GM10847 (cell line): ENCODE data around the gene STARD9.

Source experiments
- POLR2A ChIP-seq: IDR thresholded peaks from 2 replicates; pipeline ENCODE4 v1.6.1; 2011; ENCODE audit not compliant: insufficient read length; ENCODE audit errors: extremely low read depth

The STARD9 gene

GRCh38 chr15:42667855-42668254 is 92.4 kb downstream of the STARD9 start:
- no peak for TF ChIP-seq POLR2A

DNA sequence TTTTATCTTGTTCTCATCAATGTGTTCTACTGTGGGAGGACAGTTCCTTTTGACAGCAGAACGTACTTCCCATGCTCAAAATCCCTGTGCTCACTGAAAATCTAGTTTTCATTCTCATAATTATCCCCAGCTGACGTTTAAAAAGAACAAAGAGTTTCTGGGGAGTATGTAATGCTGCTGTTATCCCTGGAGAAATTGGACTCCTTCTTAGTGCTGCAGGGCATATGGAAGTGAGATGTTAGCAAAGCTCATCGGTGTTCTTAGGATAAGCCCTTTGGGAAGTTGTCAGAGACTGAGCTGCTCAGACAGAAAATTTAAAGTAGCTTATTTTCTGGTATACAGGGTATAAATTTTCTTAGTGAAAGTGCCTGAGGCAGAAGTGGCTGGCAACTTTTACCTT is 95.0 kb downstream of the STARD9 start:
- TF ChIP-seq POLR2A, result no peak

- TF ChIP-seq POLR2A, result no peak
Measured at GRCh38 chr15:42672444-42672843, 97.0 kb downstream of the STARD9 start.

GRCh38 chr15:42674472-42674871 is 99.1 kb downstream of the STARD9 start:
- TF ChIP-seq POLR2A, result no peak

DNA sequence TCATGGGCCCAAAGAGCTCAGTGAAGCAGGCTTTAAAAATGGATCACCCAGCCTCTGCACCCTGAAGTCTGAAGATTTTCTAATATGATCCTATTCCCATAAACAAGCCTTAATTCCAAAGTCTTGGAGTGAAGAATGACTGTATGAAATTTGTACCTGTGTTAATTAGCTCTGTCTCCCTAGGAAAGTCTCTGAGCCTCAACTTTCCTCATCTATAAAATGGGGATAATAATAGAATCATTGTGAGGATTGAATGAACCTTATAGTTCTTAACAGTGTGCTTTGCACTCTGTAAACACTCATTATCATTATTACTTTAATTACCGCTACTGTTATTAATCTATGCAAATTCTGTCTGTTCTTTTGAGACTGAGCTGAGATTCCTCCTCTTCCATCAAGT is 99.6 kb downstream of the STARD9 start:
- TF ChIP-seq POLR2A, result no peak

- no peak for TF ChIP-seq POLR2A
Measured at GRCh38 chr15:42679285-42680141, 104.1 kb downstream of the STARD9 start.

- no peak for TF ChIP-seq POLR2A
Measured at GRCh38 chr15:42681119-42681518, 105.7 kb downstream of the STARD9 start.

- TF ChIP-seq POLR2A, result no peak
Measured at GRCh38 chr15:42686281-42686680, 110.9 kb downstream of the STARD9 start.

DNA sequence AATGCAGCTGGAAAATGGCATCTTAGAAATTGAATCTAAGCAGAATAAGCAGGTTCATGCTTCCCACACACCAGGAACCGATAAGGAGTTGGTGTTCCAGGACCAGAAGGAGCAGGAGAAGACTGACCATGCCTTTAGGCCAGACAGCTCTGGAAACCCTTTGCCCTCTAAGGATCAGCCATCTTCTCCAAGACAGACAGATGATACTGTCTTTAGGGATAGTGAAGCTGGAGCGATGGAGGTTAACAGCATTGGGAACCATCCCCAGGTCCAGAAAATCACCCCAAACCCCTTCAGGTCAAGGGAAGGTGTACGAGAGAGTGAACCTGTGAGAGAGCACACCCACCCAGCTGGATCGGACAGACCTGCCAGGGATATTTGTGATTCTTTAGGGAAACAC is 112.3 kb downstream of the STARD9 start:
- no peak for TF ChIP-seq POLR2A

DNA sequence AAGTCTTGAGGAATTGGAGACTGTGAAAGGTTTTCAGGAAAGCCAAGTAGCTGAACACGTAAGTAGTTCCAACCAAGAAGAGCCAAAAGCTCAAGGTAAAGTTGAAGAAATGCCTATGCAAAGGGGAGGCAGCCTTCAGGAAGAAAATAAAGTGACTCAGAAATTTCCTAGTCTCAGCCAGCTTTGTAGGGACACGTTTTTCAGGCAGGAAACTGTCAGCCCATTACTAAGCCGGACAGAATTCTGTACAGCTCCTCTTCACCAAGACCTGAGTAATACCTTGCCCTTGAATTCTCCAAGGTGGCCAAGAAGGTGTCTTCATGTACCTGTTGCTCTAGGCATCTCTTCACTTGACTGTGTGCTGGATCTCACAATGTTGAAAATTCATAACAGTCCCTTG is 112.9 kb downstream of the STARD9 start:
- no peak for TF ChIP-seq POLR2A

DNA sequence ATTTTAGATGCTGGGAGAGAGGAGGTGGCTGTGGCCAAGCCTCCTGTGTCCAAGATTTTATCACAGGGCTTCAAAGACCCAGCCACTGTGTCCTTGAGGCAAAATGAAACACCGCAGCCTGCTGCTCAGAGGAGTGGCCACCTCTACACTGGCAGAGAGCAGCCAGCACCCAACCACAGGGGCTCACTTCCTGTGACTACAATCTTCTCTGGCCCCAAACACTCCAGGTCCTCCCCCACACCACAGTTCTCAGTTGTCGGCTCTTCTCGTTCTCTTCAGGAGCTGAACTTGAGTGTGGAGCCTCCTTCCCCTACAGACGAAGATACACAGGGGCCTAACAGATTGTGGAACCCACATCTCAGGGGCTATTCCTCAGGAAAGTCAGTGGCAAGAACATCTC is 115.9 kb downstream of the STARD9 start:
- TF ChIP-seq POLR2A, result no peak

DNA sequence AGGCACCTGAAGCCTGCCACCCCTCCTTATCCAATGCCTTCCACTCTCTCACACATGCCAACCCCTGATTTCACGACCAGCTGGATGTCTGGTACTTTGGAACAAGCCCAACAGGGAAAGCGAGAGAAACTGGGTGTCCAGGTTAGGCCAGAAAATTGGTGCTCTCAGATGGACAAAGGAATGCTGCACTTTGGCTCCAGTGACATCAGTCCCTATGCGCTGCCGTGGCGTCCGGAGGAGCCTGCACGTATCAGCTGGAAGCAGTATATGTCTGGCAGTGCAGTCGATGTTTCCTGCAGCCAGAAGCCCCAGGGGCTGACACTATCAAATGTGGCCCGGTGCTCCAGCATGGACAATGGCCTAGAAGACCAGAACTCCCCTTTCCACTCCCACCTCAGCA is 116.4 kb downstream of the STARD9 start:
- TF ChIP-seq POLR2A, result no peak

DNA sequence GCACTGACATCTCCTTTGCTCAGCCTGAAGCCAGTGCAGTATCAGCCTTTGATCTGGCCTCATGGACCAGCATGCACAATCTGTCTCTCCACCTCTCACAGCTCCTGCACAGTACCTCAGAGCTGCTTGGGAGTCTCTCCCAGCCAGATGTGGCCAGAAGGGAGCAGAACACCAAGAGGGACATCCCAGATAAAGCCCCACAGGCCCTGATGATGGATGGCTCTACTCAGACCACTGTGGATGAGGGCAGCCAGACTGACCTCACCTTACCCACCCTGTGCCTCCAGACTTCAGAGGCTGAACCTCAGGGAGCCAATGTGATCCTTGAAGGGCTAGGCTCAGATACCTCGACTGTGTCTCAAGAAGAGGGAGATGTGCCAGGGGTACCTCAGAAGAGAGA is 117.1 kb downstream of the STARD9 start:
- TF ChIP-seq POLR2A, result no peak

DNA sequence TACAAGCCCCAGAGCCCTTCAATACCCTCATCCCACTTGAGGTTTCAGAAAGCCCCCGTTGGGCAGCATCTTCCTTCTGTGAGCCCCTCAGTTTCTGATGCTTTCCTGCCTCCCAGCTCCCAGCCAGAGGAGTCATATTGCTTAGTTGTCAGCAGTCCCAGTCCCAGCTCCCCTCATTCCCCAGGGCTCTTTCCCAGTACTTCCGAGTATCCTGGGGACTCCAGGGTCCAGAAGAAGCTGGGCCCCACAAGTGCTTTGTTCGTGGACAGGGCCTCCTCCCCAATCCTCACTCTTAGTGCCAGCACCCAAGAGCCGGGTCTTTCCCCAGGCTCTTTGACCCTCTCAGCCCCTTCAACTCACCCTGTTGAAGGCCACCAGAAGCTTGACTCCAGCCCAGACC is 117.6 kb downstream of the STARD9 start:
- no peak for TF ChIP-seq POLR2A

DNA sequence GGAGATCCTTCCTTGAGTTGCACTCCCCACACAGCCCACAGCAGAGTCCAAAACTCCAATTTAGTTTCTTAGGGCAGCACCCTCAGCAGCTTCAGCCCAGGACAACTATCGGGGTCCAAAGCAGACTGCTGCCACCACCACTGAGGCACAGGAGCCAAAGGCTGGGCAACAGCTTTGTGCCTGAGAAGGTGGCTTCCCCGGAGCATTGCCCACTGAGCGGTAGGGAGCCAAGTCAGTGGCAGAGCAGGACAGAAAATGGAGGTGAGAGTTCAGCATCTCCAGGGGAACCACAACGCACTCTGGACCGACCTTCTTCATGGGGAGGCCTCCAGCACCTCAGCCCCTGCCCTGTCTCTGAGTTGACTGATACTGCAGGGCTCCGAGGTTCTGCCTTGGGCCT is 118.1 kb downstream of the STARD9 start:
- TF ChIP-seq POLR2A, result no peak

DNA sequence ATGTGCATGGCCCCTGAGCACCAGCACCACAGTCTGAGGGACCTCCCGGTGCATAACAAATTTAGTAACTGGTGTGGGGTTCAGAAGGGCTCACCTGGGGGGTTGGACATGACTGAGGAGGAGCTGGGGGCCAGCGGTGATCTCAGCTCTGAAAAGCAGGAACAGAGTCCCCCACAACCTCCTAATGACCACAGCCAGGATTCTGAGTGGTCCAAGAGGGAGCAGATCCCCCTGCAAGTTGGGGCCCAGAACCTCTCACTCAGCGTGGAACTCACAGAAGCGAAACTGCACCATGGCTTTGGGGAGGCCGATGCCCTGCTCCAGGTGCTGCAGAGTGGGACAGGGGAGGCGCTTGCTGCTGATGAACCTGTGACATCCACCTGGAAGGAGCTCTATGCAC is 118.5 kb downstream of the STARD9 start:
- TF ChIP-seq POLR2A, result no peak

DNA sequence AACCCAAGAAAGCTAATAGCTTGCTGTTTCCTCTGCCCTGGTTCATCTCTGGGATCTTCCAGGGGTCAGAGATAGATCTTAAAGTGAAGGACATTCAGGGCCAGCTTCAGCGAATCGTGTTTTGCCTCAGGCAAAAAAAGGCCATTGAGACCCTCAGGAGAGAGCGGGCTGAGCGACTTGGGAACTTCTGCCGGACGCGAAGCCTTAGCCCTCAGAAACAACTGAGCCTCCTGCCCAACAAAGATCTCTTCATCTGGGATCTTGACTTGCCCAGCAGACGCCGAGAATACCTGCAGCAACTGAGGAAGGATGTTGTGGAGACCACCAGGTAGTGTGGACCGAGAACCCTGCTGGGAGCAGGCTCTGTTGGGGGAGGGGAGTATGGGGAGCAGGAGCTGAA is 119.0 kb downstream of the STARD9 start:
- no peak for TF ChIP-seq POLR2A
